ENCODE measurements around the gene PIK3C2G.

- TF ChIP-seq POLR2AphosphoS2 (conservative IDR thresholded peaks at IDR 0.05; ENCODE audit: low read length) (no peak), MAZ (IDR thresholded peaks at IDR 0.05; ENCODE audit: borderline replicate concordance, low read depth, low read length) (no peak), RAD21 (conservative IDR thresholded peaks at IDR 0.05 in 1 of 2, IDR thresholded peaks at IDR 0.05 in 1 of 2) (no peak), CTCF (IDR thresholded peaks at IDR 0.05) (no peak), EHF (CRISPR knock-in tag; IDR thresholded peaks at IDR 0.05) (no peak), MAX (IDR thresholded peaks at IDR 0.05) (no peak), KDM1A (IDR thresholded peaks at IDR 0.05; ENCODE audit: low read depth) (no peak)
These were observed 379.1 kb downstream of the PIK3C2G start for GRCh38 chr12:18640321-18640955.
